HG03060 (cell line): ENCODE results near the gene RUBCNL.
A peak's percentile ranks its signal among the peaks of the same experiment; 100 is the strongest.

ENCODE experiments used
- ATAC-seq: cut with Tn5 transposase; IDR thresholded peaks from one replicate; pipeline ENCODE4 v1.9.1; 2021; ENCODE audit warnings: low read depth, moderate number of reproducible peaks; ENCODE audit not compliant: unreplicated experiment

The RUBCNL gene

GRCh38 chr13:46343279-46343994 is 43.6 kb downstream of the RUBCNL start:
- ATAC-seq = no peak

- no peak for ATAC-seq
Observed at GRCh38 chr13:46342538-46342937, 44.5 kb downstream of the RUBCNL start.

GRCh38 chr13:46341112-46341711 is 45.8 kb downstream of the RUBCNL start:
- ATAC-seq = peak; percentile 65

GRCh38 chr13:46340631-46341111 is 46.4 kb downstream of the RUBCNL start:
- no peak for ATAC-seq

- ATAC-seq = no peak
Observed at GRCh38 chr13:46340011-46340410, 47.0 kb downstream of the RUBCNL start.

GRCh38 chr13:46339035-46339666 is 47.9 kb downstream of the RUBCNL start:
- peak; percentile 57 for ATAC-seq

- no peak for ATAC-seq
Observed at GRCh38 chr13:46337700-46338099, 49.4 kb downstream of the RUBCNL start.

- ATAC-seq = no peak
Observed at GRCh38 chr13:46334035-46334822, 52.8 kb downstream of the RUBCNL start.

GRCh38 chr13:46332772-46333171 is 54.3 kb downstream of the RUBCNL start:
- no peak for ATAC-seq

- no peak for ATAC-seq
Observed at GRCh38 chr13:46329624-46330023, 57.4 kb downstream of the RUBCNL start.

GRCh38 chr13:46327246-46327645 is 59.8 kb downstream of the RUBCNL start:
- ATAC-seq = no peak

GRCh38 chr13:46324976-46325375 is 62.1 kb downstream of the RUBCNL start:
- ATAC-seq = no peak

GRCh38 chr13:46321494-46322225 is 65.4 kb downstream of the RUBCNL start:
- peak; percentile 55 for ATAC-seq

GRCh38 chr13:46320821-46321220 is 66.2 kb downstream of the RUBCNL start:
- ATAC-seq = no peak

- ATAC-seq = no peak
Observed at GRCh38 chr13:46320406-46320805, 66.6 kb downstream of the RUBCNL start.

- ATAC-seq = no peak
Observed at GRCh38 chr13:46318986-46319385, 68.1 kb downstream of the RUBCNL start.

GRCh38 chr13:46317120-46317519 is 69.9 kb downstream of the RUBCNL start:
- ATAC-seq = no peak

GRCh38 chr13:46315491-46316075 is 71.5 kb downstream of the RUBCNL start:
- ATAC-seq = no peak

GRCh38 chr13:46315036-46315435 is 72.0 kb downstream of the RUBCNL start:
- no peak for ATAC-seq

GRCh38 chr13:46314587-46314986 is 72.5 kb downstream of the RUBCNL start:
- no peak for ATAC-seq
